Endothelial cell of umbilical vein (primary cell): Measurements from ENCODE around the gene HNRNPA2B1. TPM values are rescaled to one million over a fixed set of nuclear protein-coding genes. Genes with fewer than 3 reads are reported as not detected.

Experiments used
- BruUV-seq: library from RNA; stranded (reverse); fragments of 400-500 nt; replicated peaks from 2 replicates; lab custom pipeline; 2021; lab: Mats Ljungman, UMichigan
- CTCF ChIA-PET: fragments of 300-600, 350-600 bp; sonication (Branson Sonifier 250); formaldehyde crosslinking; loops from one replicate; lab custom pipeline; 2021; ENCODE audit warnings: antibody characterized with exemption, inconsistent platforms; lab: Charles Lee
- POLR2A ChIA-PET: fragments of 300-600, 350-600 bp; sonication (Branson Sonifier 250); formaldehyde crosslinking; loops from one replicate; lab custom pipeline; 2021; ENCODE audit warnings: antibody characterized with exemption, inconsistent platforms; lab: Charles Lee
- DNase-seq: peaks from one replicate; pipeline ENCODE4 v3.0.0-alpha.2; 2011; ENCODE audit warnings: low read depth, low spot score
- FAIRE-seq: peaks from 2 replicates; lab custom pipeline; 2011; peaks lifted over from hg19 to GRCh38; lab: Jason Lieb, UNC
- H2AFZ ChIP-seq: 2 replicates; pipeline ENCODE4 v1.6.0; 2012; ENCODE audit warnings: low read depth, low read length, control low read depth, inconsistent platforms
- H3K27ac ChIP-seq: 2 replicates; pipeline ENCODE4 v1.5.1; 2011; ENCODE audit warnings: low read depth, mild to moderate bottlenecking, control low read depth, low read length, moderate library complexity; ENCODE audit not compliant: insufficient read depth
- H3K27me3 ChIP-seq, 2 experiments: 2 replicates each; pipeline versions ENCODE4 v1.6.0 to v1.6.1; 2011; ENCODE audit warnings: low read length in 2 of 2, mixed read lengths in 1 of 2; ENCODE audit not compliant: control insufficient read depth in 2 of 2, insufficient read depth in 2 of 2
- H3K36me3 ChIP-seq, 2 experiments: 2 replicates in 1 of 2; 3 replicates in 1 of 2; pipeline ENCODE4 v1.5.1; 2011; ENCODE audit warnings: low read length in 2 of 2, mild to moderate bottlenecking in 1 of 2, moderate library complexity in 1 of 2; ENCODE audit not compliant: control insufficient read depth in 2 of 2, insufficient read depth in 2 of 2; ENCODE audit errors: extremely low read depth in 1 of 2
- H3K4me1 ChIP-seq: 3 replicates; pipeline ENCODE4 v1.5.1; 2011; ENCODE audit warnings: mild to moderate bottlenecking, low read length; ENCODE audit not compliant: control insufficient read depth, insufficient read depth; ENCODE audit errors: extremely low read depth
- H3K4me2 ChIP-seq: 2 replicates; pipeline ENCODE4 v1.6.1; 2011; ENCODE audit warnings: low read length, control low read depth, mixed read lengths; ENCODE audit not compliant: insufficient read depth
- H3K4me3 ChIP-seq, 3 experiments: fragments of 200-600 bp in 1 of 3; sonication (generic), shearing (Covaris generic) in 1 of 3; replicated peaks in 1 of 3; 2 replicates each; pipeline ENCODE4 v1.5.1; 2011 to 2016; ENCODE audit warnings: control low read depth in 3 of 3, low read length in 3 of 3, mild to moderate bottlenecking in 2 of 3, inconsistent platforms in 1 of 3, low read depth in 1 of 3, moderate library complexity in 1 of 3; ENCODE audit not compliant: insufficient read depth in 1 of 3
- H3K79me2 ChIP-seq: 2 replicates; pipeline ENCODE4 v1.6.0; 2012; ENCODE audit warnings: low read length, inconsistent platforms; ENCODE audit not compliant: control insufficient read depth, insufficient read depth
- H3K9ac ChIP-seq: replicated peaks from 2 replicates; pipeline ENCODE3; 2011; ENCODE audit warnings: low read length, control low read depth; ENCODE audit not compliant: insufficient read depth; ENCODE audit errors: extremely low read depth
- H3K9me1 ChIP-seq: replicated peaks from 3 replicates; pipeline ENCODE4 v1.6.0; 2011; ENCODE audit warnings: mild to moderate bottlenecking, low read length; ENCODE audit not compliant: control insufficient read depth, insufficient read depth; ENCODE audit errors: extremely low read depth
- H3K9me3 ChIP-seq: replicated peaks from 2 replicates; pipeline ENCODE4 v1.5.1; 2012; ENCODE audit warnings: low read length, inconsistent platforms; ENCODE audit not compliant: control insufficient read depth, insufficient read depth
- H4K20me1 ChIP-seq: replicated peaks from 2 replicates; pipeline ENCODE3; 2011; ENCODE audit warnings: mild to moderate bottlenecking, low read length; ENCODE audit not compliant: control insufficient read depth, insufficient read depth; ENCODE audit errors: extremely low read depth
- EZH2 ChIP-seq: IDR thresholded peaks from 2 replicates; pipeline ENCODE4 v1.6.1; 2012; ENCODE audit warnings: borderline replicate concordance, low read depth, mild to moderate bottlenecking, moderate library complexity, low read length, inconsistent platforms; ENCODE audit not compliant: severe bottlenecking
- FOS ChIP-seq: IDR thresholded peaks from 2 replicates; pipeline ENCODE4 v1.6.1; 2011; ENCODE audit warnings: mild to moderate bottlenecking, low read length, moderate library complexity, borderline replicate concordance; ENCODE audit not compliant: insufficient read depth
- GATA2 ChIP-seq: IDR thresholded peaks from 2 replicates; pipeline ENCODE4 v1.7.0; 2011; ENCODE audit warnings: low read depth, mild to moderate bottlenecking, moderate library complexity, mixed read lengths, low read length; ENCODE audit not compliant: insufficient read length, insufficient read depth
- JUN ChIP-seq: IDR thresholded peaks from 2 replicates; pipeline ENCODE4 v1.6.1; 2011; ENCODE audit warnings: borderline replicate concordance, low read depth; ENCODE audit not compliant: insufficient read length, insufficient read depth
- MYC ChIP-seq: IDR thresholded peaks from one replicate; pipeline ENCODE4 v1.6.1; 2011; ENCODE audit warnings: mild to moderate bottlenecking, low read depth, low read length
- POLR2A ChIP-seq: IDR thresholded peaks from 2 replicates; pipeline ENCODE4 v1.6.1; 2012; ENCODE audit warnings: low read depth, mild to moderate bottlenecking, control low read depth, low read length
- POLR2AphosphoS5 ChIP-seq: IDR thresholded peaks from 2 replicates; pipeline ENCODE4 v1.6.1; 2012; ENCODE audit warnings: low read depth, mild to moderate bottlenecking, control low read depth, low read length, moderate library complexity; ENCODE audit not compliant: insufficient read depth
- dilution Hi-C: fragments of 300-500 bp; cut with MboI; formaldehyde crosslinking; loops from one replicate; pipeline ENCODE4 v1.15.0; 2019; ENCODE audit warnings: low sequenced_read_pairs; ENCODE audit not compliant: extremely low pct_ligation_motif_present
- intact Hi-C: fragments of 100-400 bp; cut with micrococcal nuclease; formaldehyde crosslinking; loops from one replicate; pipeline ENCODE4 v1.10.0; 2022
- polyA plus RNA-seq, 4 experiments: library from polyadenylated mRNA; depleted of rRNA in 3 of 4; stranded (reverse) in 3 of 4; unstranded in 1 of 4; fragments of >200 nt; gene quantifications; 2 replicates each; pipeline versions ENCODE4 v1.2.1 to v1.2.3, GENCODE V29; 2011 to 2012; ENCODE audit warnings: missing spikeins in 1 of 4
- total RNA-seq: library from RNA; stranded (reverse); gene quantifications from 2 replicates; pipeline ENCODE4 v1.2.3, GENCODE V29; 2021
- TF ChIP-seq, protein P1 (sequence below): IDR thresholded peaks from 2 replicates; pipeline ENCODE4 v1.6.1; 2011; ENCODE audit not compliant: insufficient read depth, insufficient read length
- TF ChIP-seq, protein P2 (sequence below), 2 donors: IDR thresholded peaks; 1 replicate in 1 of 2; 2 replicates in 1 of 2; pipeline ENCODE4 v1.5.1; 2011; ENCODE audit warnings: low read length in 2 of 2, mild to moderate bottlenecking in 2 of 2, moderate library complexity in 2 of 2, control low read depth in 1 of 2, inconsistent platforms in 1 of 2, low read depth in 1 of 2; ENCODE audit not compliant: insufficient read depth in 1 of 2; ENCODE audit errors: extremely low read depth in 1 of 2

The HNRNPA2B1 gene
- total and polyA plus RNA-seq, 2 donors (not counting 3 experiments of a cell fraction or from before 2014, with no cell fraction given): 198 to 703 TPM

DNA sequence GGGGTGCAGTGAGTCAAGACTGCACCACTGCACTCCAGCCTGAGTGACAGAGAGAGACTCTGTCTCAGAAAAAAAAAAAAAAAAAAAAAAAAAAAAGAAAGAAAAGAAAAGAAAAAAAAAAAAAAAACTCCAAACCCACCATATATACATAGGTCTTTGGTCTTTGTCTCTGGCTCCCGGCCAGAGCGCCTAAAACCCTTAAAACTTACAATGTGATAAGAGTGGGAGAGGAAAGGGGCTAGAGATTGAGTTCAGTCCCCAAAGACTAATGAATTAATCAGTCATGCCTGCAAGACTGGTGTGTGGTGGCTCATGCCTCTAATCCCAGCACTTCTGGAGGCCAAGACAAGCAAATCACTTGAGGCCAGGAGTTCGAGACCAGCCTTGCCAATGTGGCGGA is 55.3 kb downstream of the HNRNPA2B1 start:
- FAIRE-seq: no peak
- intact Hi-C loops: no loop called here

DNA sequence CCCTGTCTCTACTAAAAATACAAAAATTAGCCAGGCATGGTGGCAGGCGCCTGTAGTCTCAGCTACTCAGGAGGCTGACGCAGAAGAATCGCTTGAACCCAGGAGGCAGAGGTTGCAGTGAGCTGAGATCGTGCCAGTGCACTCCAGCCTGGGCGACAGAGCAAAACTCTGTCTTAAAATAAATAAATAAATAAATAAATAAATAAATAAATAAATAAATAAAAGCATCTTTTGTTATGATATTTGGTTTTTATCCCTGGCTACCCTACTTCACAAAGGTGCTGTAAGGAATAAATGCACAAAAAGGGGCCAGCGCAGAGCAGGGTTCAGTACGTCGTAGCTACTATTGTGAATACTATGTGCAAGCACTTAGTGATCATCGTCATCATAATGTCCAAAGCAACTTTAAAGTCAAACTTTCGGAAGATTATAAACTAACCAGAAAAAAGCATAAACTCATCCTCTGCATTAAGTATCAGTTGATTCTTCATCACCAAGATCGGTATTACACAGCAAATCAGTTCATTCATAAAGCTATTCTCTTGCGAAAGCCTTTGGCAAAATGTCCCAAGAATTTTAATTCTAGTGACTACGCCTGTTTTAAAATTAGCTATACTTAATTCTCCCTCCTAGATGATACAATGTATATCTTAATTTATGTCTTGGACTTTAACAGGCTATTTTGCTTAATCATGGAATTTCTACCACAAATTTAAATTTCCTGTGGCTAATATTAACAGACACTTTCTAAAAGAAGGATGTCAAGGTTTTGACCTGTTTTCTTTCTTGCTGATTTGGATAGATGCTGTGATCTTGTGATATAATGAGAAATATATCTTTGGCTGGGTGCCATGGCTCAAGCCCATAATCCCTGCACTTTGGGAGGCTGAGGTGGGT is 56.1 kb downstream of the HNRNPA2B1 start:
- Histone ChIP-seq H3K9ac (no peak overlapping the region), H3K9me3 (no peaks in the 10 kb centered on the region), H2AFZ (no peak overlapping the region), H3K4me1 (no peaks in the 10 kb centered on the region), H3K27me3 (peaks cover 5 to 6% of the 10 kb centered on the region in 2 experiments), H3K4me2 (no peak overlapping the region), H3K27ac (no peak overlapping the region), H3K4me3 (no peak overlapping the region), H3K36me3 (no peaks in the 10 kb centered on the region), H3K79me2 (no peaks in the 10 kb centered on the region), H3K9me1 (no peaks in the 10 kb centered on the region), H4K20me1 (no peaks in the 10 kb centered on the region)
- DNase-seq (no peak), FAIRE-seq (no peak)
- dilution Hi-C loops: no loop called here
- ChIA-PET POLR2A (no interaction called here), CTCF (interaction anchor here (1.3 kb wide), 1 partner anchor 54 kb away, joined by 5 read pairs; no protein-coding TSS in a partner anchor)
- BruUV-seq: no TSS peak
- intact Hi-C loops: no loop called here
- no peak for TF ChIP-seq GATA2
- TF ChIP-seq JUN: no peak
- TF ChIP-seq, protein P1, sequence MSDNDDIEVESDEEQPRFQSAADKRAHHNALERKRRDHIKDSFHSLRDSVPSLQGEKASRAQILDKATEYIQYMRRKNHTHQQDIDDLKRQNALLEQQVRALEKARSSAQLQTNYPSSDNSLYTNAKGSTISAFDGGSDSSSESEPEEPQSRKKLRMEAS: no peak
- no peak for TF ChIP-seq POLR2AphosphoS5
- TF ChIP-seq MYC: no peak
- TF ChIP-seq FOS: no peak
- TF ChIP-seq, protein P2, sequence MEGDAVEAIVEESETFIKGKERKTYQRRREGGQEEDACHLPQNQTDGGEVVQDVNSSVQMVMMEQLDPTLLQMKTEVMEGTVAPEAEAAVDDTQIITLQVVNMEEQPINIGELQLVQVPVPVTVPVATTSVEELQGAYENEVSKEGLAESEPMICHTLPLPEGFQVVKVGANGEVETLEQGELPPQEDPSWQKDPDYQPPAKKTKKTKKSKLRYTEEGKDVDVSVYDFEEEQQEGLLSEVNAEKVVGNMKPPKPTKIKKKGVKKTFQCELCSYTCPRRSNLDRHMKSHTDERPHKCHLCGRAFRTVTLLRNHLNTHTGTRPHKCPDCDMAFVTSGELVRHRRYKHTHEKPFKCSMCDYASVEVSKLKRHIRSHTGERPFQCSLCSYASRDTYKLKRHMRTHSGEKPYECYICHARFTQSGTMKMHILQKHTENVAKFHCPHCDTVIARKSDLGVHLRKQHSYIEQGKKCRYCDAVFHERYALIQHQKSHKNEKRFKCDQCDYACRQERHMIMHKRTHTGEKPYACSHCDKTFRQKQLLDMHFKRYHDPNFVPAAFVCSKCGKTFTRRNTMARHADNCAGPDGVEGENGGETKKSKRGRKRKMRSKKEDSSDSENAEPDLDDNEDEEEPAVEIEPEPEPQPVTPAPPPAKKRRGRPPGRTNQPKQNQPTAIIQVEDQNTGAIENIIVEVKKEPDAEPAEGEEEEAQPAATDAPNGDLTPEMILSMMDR (IDR thresholded peaks at IDR 0.05; ENCODE audit: extremely low read depth in 1 of 2, insufficient read depth in 1 of 2, low read depth in 1 of 2, low read length in 2 of 2): no peak
- TF ChIP-seq EZH2: no peak
- TF ChIP-seq POLR2A: no peak

More for the DNA sequence above, 55.3 kb downstream of the HNRNPA2B1 start:
- Histone ChIP-seq H3K79me2 (no peaks in the 10 kb centered on the region), H3K4me1 (no peaks in the 10 kb centered on the region), H3K9ac (no peak overlapping the region), H3K9me3 (no peaks in the 10 kb centered on the region), H4K20me1 (no peaks in the 10 kb centered on the region), H3K27ac (no peak overlapping the region), H3K27me3 (peaks cover 5 to 6% of the 10 kb centered on the region in 2 experiments), H3K9me1 (no peaks in the 10 kb centered on the region), H2AFZ (no peak overlapping the region), H3K36me3 (no peaks in the 10 kb centered on the region), H3K4me3 (no peak overlapping the region), H3K4me2 (no peak overlapping the region)
- no peak for DNase-seq
- TF ChIP-seq EZH2 (no peak), GATA2 (no peak), POLR2AphosphoS5 (no peak)
- TF ChIP-seq, protein P1: no peak
- dilution Hi-C loops: no loop called here
- no TSS peak for BruUV-seq
- POLR2A ChIA-PET: no interaction called here
- CTCF ChIA-PET: no interaction called here
